GM19023 (cell line): ENCODE results near the gene NSFL1C.
"Not testable (repeated sequence)": the region's sequence is repeated elsewhere in the genome, so short reads cannot be mapped to it uniquely, and the experiment has no call there.

Experiments
- ATAC-seq: cut with Tn5 transposase; IDR thresholded peaks from one replicate; pipeline ENCODE4 v1.9.1; 2021; ENCODE audit warnings: mild to moderate bottlenecking, moderate library complexity; ENCODE audit not compliant: unreplicated experiment

NSFL1C gene

GRCh38 chr20:1466211-1467081 lies at the start of gene NSFL1C:
TSS of gene NSFL1C (minus strand) at chr20:1466849. CDS start at chr20:1466824, 25 bp downstream.
- peak; percentile 87 for ATAC-seq

- ATAC-seq: no peak
These were observed 47.2 kb upstream of the NSFL1C start for GRCh38 chr20:1513801-1514200.

GRCh38 chr20:1509237-1509636 lies 42.6 kb upstream of the NSFL1C start:
- no peak for ATAC-seq

- no peak for ATAC-seq
These were observed 41.9 kb upstream of the NSFL1C start for GRCh38 chr20:1508574-1508973.

- ATAC-seq: no peak
These were observed 40.6 kb upstream of the NSFL1C start for GRCh38 chr20:1507276-1507675.

GRCh38 chr20:1505871-1506270 lies 39.2 kb upstream of the NSFL1C start:
- no peak for ATAC-seq

- ATAC-seq: no peak
These were observed 38.7 kb upstream of the NSFL1C start for GRCh38 chr20:1505361-1505760.

- peak; percentile 98 for ATAC-seq
These were observed 37.0 kb upstream of the NSFL1C start for GRCh38 chr20:1503564-1504227.

GRCh38 chr20:1500496-1500895 lies 33.8 kb upstream of the NSFL1C start:
- no peak for ATAC-seq

GRCh38 chr20:1499528-1500420 lies 33.1 kb upstream of the NSFL1C start:
- no peak for ATAC-seq

GRCh38 chr20:1497371-1497770 lies 30.7 kb upstream of the NSFL1C start:
- not testable (repeated sequence) for ATAC-seq

GRCh38 chr20:1496930-1497329 lies 30.3 kb upstream of the NSFL1C start:
- ATAC-seq: no peak

- no peak for ATAC-seq
These were observed 27.8 kb upstream of the NSFL1C start for GRCh38 chr20:1494436-1494835.

- no peak for ATAC-seq
These were observed 26.9 kb upstream of the NSFL1C start for GRCh38 chr20:1493536-1493935.

GRCh38 chr20:1491860-1492642 lies 25.4 kb upstream of the NSFL1C start:
- ATAC-seq: no peak

GRCh38 chr20:1491281-1491840 lies 24.7 kb upstream of the NSFL1C start, which contains the start of gene SIRPB2:
TSS of gene SIRPB2 (minus strand) at chr20:1491420. CDS start at chr20:1491359, 61 bp downstream.
- no peak for ATAC-seq

- no peak for ATAC-seq
These were observed 24.1 kb upstream of the NSFL1C start for GRCh38 chr20:1490643-1491195.

- no peak for ATAC-seq
These were observed 23.3 kb upstream of the NSFL1C start for GRCh38 chr20:1489764-1490436.

- ATAC-seq: no peak
These were observed 22.7 kb upstream of the NSFL1C start for GRCh38 chr20:1489325-1489724.
